Lung (tissue), 12 donors: Measurements from ENCODE around the gene OSBPL3. TPM values are rescaled to one million over a fixed set of nuclear protein-coding genes. Genes with fewer than 3 reads are reported as not detected.

Experiments used
- ATAC-seq: fragments of 200-7000 bp; cut with Tn5 transposase; one replicate; pipeline ENCODE4 v1.9.1; 2020; ENCODE audit warnings: moderate number of reproducible peaks; ENCODE audit not compliant: insufficient read depth, low FRiP score
- DNase-seq, 3 donors: peaks; one replicate each; pipeline ENCODE4 v3.0.0-alpha.2; 2013 to 2017
- H3K27ac ChIP-seq, 2 donors: one replicate each; pipeline ENCODE4 v1.5.1; 2013; ENCODE audit warnings: mild to moderate bottlenecking in 2 of 2, moderate library complexity in 2 of 2, control low read depth in 1 of 2, inconsistent platforms in 1 of 2, low read depth in 1 of 2, low read length in 1 of 2
- H3K27me3 ChIP-seq, 3 donors: one replicate each; pipeline ENCODE4 v1.5.1; 2013; ENCODE audit warnings: low read length in 2 of 3; ENCODE audit not compliant: control insufficient read depth in 3 of 3, insufficient read depth in 3 of 3
- H3K36me3 ChIP-seq, 4 donors: one replicate each; pipeline ENCODE4 v1.5.1; 2013; ENCODE audit warnings: low read length in 4 of 4, mild to moderate bottlenecking in 1 of 4, moderate library complexity in 1 of 4; ENCODE audit not compliant: control insufficient read depth in 4 of 4, insufficient read depth in 4 of 4
- H3K4me1 ChIP-seq, 5 donors: one replicate each; pipeline ENCODE4 v1.5.1; 2013; ENCODE audit warnings: low read length in 5 of 5, mild to moderate bottlenecking in 2 of 5, moderate library complexity in 1 of 5; ENCODE audit not compliant: control insufficient read depth in 5 of 5, insufficient read depth in 5 of 5
- H3K4me3 ChIP-seq: one replicate; pipeline ENCODE4 v1.5.1; 2013; ENCODE audit warnings: mild to moderate bottlenecking, control low read depth, moderate library complexity
- H3K9ac ChIP-seq, 2 donors: one replicate each; pipeline ENCODE4 v1.5.1; 2013; ENCODE audit warnings: low read length in 2 of 2, control low read depth in 1 of 2; ENCODE audit not compliant: insufficient read depth in 1 of 2
- H3K9me3 ChIP-seq, 4 donors: one replicate each; pipeline ENCODE4 v1.5.1; 2013; ENCODE audit warnings: low read length in 3 of 4, mild to moderate bottlenecking in 1 of 4, moderate library complexity in 1 of 4; ENCODE audit not compliant: control insufficient read depth in 4 of 4, insufficient read depth in 3 of 4
- WGBS, 2 donors: extraction: QIAGEN DNeasy Blood & Tissue Kit; methylation state at CpG; one replicate each; pipeline ENCODE4 v1.1.7; 2013; 5-methylcytosine and 5-hydroxymethylcytosine counted together
- polyA plus RNA-seq, 2 donors: library from polyadenylated mRNA; stranded (reverse); fragments of 200-250 nt; gene quantifications; one replicate each; pipeline ENCODE4 v1.2.1, GENCODE V29; 2013
- total RNA-seq, 2 donors: library from RNA; depleted of rRNA in 1 of 2; stranded (reverse); fragments of >200 nt in 1 of 2; gene quantifications; one replicate each; pipeline ENCODE4 v1.2.1, GENCODE V29; 2014 to 2021
- TF ChIP-seq, protein P1 (sequence below): IDR thresholded peaks from 2 replicates; pipeline ENCODE4 v1.5.1; 2012; ENCODE audit warnings: mild to moderate bottlenecking; ENCODE audit errors: control extremely low read depth, extremely low read depth
- donor health status: control.
- donor health status: control.
- donor health status: Bipolar disorder and iron deficiency.
- donor health status: healthy.
- donor health status: DM: yes; HTN: yes; CAD: no.

OSBPL3 gene
- total and polyA plus RNA-seq, 4 donors: 8.6 to 32.0 (median 20.4) TPM

DNA sequence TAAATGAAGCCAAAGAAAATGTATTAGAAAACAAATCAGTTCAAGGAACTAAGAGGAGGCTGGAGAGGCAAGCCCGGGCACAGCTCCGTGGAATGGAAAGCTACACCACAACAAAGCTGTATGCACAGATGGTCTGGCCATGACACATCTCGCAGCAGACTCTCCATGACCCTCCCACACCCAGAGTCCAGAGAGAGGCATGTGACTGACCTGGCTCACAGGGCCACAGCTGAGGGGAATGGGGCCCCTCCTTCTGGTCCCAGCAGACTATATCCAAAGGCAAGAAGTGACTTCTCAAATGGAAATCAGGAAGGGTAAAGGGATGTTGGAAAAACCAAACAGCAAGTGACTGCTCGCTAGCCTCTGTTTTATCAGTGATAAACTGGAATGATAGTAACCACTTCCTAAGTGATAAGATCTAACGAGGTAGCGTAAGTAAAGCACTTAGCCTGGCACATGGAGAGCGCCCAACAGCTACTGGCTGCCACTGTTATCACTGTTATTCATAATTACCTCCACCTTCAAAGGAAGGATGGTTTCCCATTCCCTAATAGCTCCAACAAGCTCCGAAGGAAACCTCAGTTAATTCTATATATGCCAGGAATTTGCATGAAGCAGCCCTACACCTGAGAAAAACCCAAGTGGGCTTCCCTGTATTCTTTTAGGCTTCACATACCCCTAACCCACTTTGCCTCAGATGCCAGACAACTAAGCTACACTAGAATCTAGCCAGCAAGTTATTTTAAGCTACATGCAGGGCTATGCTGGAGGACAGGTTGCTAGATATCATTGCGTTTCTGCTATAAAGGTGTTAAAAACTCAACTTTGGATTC lies 8.4 kb downstream of the OSBPL3 start:
- no peak for ATAC-seq
- WGBS, 2 donors: 63 to 66% methylated on average over 9 of the region's 9 CpGs
- Histone ChIP-seq H3K9me3 (no peaks in the 10 kb centered on the region), H3K27me3 (peaks cover 0 to 16% (median 5%) of the 10 kb centered on the region in 3 donors), H3K36me3 (no peaks in the 10 kb centered on the region), H3K27ac (no peak overlapping the region), H3K9ac (no peak overlapping the region), H3K4me1 (no peaks in the 10 kb centered on the region), H3K4me3 (no peak overlapping the region)
- no peak for DNase-seq
- TF ChIP-seq, protein P1, sequence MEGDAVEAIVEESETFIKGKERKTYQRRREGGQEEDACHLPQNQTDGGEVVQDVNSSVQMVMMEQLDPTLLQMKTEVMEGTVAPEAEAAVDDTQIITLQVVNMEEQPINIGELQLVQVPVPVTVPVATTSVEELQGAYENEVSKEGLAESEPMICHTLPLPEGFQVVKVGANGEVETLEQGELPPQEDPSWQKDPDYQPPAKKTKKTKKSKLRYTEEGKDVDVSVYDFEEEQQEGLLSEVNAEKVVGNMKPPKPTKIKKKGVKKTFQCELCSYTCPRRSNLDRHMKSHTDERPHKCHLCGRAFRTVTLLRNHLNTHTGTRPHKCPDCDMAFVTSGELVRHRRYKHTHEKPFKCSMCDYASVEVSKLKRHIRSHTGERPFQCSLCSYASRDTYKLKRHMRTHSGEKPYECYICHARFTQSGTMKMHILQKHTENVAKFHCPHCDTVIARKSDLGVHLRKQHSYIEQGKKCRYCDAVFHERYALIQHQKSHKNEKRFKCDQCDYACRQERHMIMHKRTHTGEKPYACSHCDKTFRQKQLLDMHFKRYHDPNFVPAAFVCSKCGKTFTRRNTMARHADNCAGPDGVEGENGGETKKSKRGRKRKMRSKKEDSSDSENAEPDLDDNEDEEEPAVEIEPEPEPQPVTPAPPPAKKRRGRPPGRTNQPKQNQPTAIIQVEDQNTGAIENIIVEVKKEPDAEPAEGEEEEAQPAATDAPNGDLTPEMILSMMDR: no peak

DNA sequence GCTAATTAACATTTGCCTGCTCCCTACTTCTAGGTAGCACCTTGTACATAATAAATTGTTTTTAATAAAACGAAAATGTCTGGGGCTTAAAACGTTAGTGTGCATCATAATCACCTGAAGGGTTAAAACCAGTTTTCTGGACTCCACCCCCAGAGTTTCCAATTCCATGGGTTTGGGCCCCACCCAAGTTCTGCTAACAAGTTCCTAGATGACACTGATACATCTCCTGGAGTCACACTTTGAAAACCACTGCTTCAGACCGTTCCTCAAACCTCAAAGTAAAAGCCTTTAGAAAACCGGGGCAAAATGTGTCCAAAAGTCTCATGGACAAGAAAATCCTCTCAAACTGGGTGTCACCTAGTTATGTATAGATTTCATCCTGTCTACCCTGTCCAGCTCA lies 9.3 kb downstream of the OSBPL3 start:
- Histone ChIP-seq H3K4me3 (no peak overlapping the region), H3K9ac (no peak overlapping the region), H3K36me3 (no peaks in the 10 kb centered on the region), H3K27ac (no peak overlapping the region), H3K27me3 (peaks cover 0 to 11% (median 5%) of the 10 kb centered on the region in 3 donors), H3K4me1 (peaks cover 0 to 1% (median 0%) of the 10 kb centered on the region in 5 donors), H3K9me3 (no peaks in the 10 kb centered on the region)
- ATAC-seq (no peak), DNase-seq (no peak)
- TF ChIP-seq, protein P1: no peak
- WGBS, 2 donors: 76 to 81% methylated on average over 4 of the region's 4 CpGs

DNA sequence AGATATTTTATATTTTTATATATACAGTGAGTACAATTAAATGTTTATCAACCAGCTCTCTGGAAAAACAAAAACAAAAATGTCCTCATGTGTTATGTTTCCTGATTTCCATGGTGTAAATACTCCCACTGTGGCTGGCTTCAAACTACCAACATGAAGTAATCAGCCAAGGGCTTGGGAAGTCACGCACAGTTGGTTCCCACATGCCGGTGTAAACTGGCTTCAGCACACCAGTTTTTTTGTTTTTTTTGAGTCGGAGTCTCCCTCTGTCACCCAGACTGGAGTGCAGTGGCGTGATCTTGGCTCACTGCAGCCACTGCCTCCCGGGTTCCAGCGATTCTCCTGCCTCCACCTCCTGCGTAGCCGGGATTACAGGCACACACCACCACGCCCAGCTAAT lies 11.8 kb downstream of the OSBPL3 start:
- Histone ChIP-seq H3K9me3 (no peaks in the 10 kb centered on the region), H3K4me1 (peaks cover 0 to 2% (median 0%) of the 10 kb centered on the region in 5 donors), H3K27ac (no peak overlapping the region), H3K36me3 (no peaks in the 10 kb centered on the region), H3K27me3 (peaks cover 0 to 5% (median 0%) of the 10 kb centered on the region in 3 donors), H3K4me3 (no peak overlapping the region), H3K9ac (no peak overlapping the region)
- ATAC-seq (no peak), DNase-seq (no peak)
- 88 to 92% methylated on average over 9 of the region's 9 CpGs for WGBS, 2 donors
- TF ChIP-seq, protein P1: no peak
